MG63 (cell line): Measurements from ENCODE around the gene EARS2. TPM values are rescaled to one million over a fixed set of nuclear protein-coding genes. Genes with fewer than 3 reads are reported as not detected.
"Not testable (repeated sequence)": the region's sequence is repeated elsewhere in the genome, so short reads cannot be mapped to it uniquely, and the experiment has no call there.

Experiments used
- DNase-seq: peaks from one replicate; pipeline ENCODE4 v3.0.0-alpha.2; 2020
- H3K27me3 ChIP-seq: fragments of 250-450 bp; sonication (Bioruptor Pico); 2 replicates; pipeline ENCODE4 v1.5.1; 2020; ENCODE audit warnings: mild to moderate bottlenecking, moderate library complexity
- H3K36me3 ChIP-seq: fragments of 250-450 bp; sonication (Bioruptor Pico); 2 replicates; pipeline ENCODE4 v1.5.1; 2020; ENCODE audit warnings: mild to moderate bottlenecking, moderate library complexity
- H3K4me3 ChIP-seq: fragments of 250-450 bp; sonication (Bioruptor Pico); 2 replicates; pipeline ENCODE4 v1.5.1; 2020; ENCODE audit warnings: mild to moderate bottlenecking, moderate library complexity
- H3K9me3 ChIP-seq: fragments of 250-450 bp; sonication (Bioruptor Pico); 2 replicates; pipeline ENCODE4 v1.5.1; 2020; ENCODE audit warnings: mild to moderate bottlenecking, moderate library complexity
- total RNA-seq: library from RNA; depleted of rRNA; stranded (reverse); fragments of >200 nt; shearing (Covaris generic); gene quantifications from 2 replicates; pipeline ENCODE4 v1.2.3, GENCODE V29; 2014; ENCODE audit warnings: low replicate concordance; rRNA removed

The EARS2 gene
- total RNA-seq, 1 experiment from 2014 or later, result 45.3 TPM

DNA sequence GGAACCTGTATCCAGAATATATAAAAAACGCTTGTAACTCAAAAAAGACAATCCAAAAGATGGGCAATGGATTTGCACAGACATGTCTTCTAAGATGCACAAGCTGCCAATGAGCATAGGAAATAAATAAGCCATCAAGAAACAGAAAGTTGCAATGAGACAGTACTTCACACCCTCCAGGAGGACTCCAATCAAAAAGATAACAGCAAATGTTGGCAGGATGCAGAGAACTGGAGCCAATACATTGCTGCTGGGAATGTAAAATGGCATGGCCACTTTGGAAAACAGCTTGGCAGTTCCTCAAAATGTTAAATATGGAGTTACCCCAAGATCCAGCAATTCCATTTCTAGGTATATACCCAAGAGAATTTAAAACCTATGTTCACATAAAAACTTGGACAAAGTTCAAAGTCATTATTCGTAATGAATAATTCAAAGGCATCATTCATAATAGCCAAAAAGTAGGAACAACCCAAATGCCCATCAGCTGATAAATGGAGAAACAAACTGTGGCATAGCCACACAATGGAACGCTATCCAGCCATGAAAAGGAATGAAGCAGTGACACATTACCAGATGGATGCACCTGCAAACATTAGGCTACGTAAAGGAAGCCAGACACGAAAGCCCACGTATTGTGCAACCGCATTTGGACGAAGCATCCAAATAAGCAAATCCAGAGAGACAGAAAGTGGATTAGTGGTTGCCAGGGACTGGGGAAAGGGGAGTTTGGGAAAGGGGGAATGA lies 72.5 kb downstream of the EARS2 start:
- Histone ChIP-seq H3K36me3 (peaks cover 75% of the 10 kb centered on the region), H3K27me3 (no peaks in the 10 kb centered on the region), H3K9me3 (no peaks in the 10 kb centered on the region), H3K4me3 (no peak overlapping the region)
- DNase-seq, result no peak

DNA sequence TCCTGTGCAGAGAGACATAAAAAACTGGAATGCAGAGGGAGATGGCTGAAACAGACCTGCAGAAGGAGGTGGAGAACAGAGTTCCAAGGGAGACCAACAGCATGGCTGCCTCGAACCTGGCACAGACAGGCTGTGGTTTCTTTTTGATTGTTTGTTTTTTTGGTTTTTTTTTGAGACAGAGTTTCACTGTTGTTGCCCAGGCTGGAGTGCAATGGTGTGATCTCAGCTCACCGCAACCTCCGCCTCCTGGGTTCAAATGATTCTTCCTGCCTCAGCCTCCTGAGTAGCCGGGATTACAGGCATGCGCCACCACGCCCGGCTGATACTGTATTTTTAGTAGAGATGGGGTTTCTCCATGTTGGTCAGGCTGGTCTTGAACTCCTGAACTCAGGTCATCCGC lies 73.7 kb downstream of the EARS2 start:
- H3K4me3 ChIP-seq, DNase-seq, H3K9me3 ChIP-seq, H3K27me3 ChIP-seq: not testable (repeated sequence)
- peaks cover 73% of the 10 kb centered on the region for H3K36me3 ChIP-seq

DNA sequence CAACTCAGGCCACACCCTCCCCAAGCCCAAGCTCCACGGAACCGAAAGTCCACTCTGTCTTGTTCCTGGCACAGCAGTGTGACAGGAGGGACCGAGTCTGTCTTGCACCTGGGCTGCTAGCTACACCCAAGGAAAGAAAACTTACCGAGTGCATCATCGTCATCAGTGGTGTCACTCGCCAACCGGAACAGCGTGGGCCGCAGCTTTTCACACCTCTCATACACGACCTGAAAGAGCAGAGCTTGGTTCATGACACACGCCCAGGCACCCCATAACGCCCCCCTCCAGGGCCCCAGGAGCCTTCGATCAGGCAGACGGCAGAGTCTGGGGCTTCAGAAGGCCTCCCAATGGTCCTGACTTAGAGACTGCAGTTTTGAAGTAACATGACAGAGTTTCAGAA lies 74.4 kb downstream of the EARS2 start:
- Histone ChIP-seq H3K9me3 (no peaks in the 10 kb centered on the region), H3K36me3 (peaks cover 68% of the 10 kb centered on the region), H3K4me3 (no peak overlapping the region), H3K27me3 (no peaks in the 10 kb centered on the region)
- no peak for DNase-seq

DNA sequence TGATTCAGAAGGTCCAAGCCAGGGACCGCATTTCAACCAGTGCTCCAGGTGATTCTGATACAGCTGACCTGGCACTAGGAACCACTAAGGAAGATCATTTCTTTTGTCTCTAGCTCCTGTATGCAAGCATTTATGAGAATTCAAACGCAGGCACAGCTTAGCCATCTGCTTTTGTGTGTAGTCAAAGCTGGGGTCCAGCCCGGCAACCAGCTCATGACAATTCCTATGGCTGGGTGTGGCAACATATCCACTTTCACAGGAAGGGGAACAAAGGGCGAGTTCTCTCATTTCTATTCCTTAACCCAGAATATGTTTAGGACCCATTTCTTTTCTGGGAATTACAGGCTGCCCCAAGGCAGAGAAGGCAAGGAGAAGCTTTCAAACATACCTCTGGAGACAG lies 76.9 kb downstream of the EARS2 start:
- Histone ChIP-seq H3K36me3 (peaks cover 72% of the 10 kb centered on the region), H3K9me3 (no peaks in the 10 kb centered on the region), H3K27me3 (no peaks in the 10 kb centered on the region), H3K4me3 (no peak overlapping the region)
- no peak for DNase-seq

DNA sequence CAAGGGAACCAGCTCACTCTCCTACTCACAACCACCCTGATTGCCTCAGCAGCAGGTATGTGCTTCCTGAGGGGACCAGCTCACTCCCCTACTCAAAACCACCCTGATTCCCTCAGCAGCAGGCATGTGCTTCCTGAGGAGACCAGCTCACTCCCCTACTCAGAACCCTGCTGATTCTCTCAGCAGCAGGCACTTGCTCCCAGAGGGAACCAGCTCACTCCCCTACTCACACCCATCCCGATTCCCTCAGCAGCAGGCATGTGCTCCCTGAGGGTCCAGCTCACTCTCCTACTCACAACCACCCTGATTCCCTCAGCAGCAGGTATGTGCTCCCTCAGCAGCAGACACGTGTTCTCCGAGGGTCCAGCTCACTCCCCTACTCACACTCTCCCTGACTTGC lies 78.0 kb downstream of the EARS2 start:
- H3K9me3 ChIP-seq, result no peaks in the 10 kb centered on the region
- H3K27me3 ChIP-seq, result no peaks in the 10 kb centered on the region
- no peak overlapping the region for H3K4me3 ChIP-seq
- DNase-seq, result no peak
- peaks cover 73% of the 10 kb centered on the region for H3K36me3 ChIP-seq

DNA sequence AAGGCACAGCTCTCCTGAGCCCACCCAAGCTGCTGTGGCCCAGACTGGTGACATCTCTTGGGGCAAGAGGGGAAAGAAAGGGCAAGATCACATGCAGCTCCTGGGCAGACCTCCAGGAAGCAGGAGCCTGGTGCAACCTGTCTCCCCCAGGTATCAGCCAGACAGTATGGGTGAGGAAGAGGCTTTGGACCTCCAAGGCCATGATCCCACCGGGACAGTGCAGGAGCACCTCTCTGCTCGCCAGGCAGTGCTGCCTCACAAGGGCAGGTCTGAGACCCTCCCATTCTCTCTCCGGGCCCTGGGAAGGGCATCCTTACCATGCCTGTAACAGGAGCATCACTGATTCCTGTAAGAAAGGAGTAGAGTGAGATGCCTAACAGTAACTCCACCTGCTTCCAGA lies 78.6 kb downstream of the EARS2 start:
- no peaks in the 10 kb centered on the region for H3K27me3 ChIP-seq
- no peak overlapping the region for H3K4me3 ChIP-seq
- DNase-seq, result no peak
- H3K36me3 ChIP-seq, result peaks cover 75% of the 10 kb centered on the region
- H3K9me3 ChIP-seq, result no peaks in the 10 kb centered on the region

DNA sequence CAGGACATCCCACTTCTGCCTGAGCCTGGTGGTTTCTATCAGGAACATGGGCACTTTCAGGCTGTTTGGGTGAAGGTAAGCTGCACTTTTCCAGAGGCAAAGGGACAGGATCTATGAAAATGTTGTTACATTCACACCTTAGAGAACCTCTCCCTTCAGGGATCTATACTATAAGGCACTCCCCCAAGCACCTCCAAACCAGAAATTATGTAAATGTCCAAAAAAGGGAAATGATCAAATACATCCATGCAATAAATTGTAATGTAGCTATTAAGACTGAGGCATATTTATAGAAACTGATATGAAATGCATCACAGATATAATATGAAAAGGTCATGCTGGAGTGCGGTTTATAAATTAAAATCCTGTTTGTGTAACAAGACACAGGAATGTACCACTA lies 80.9 kb downstream of the EARS2 start:
- Histone ChIP-seq H3K9me3 (no peaks in the 10 kb centered on the region), H3K36me3 (peaks cover 64% of the 10 kb centered on the region), H3K27me3 (no peaks in the 10 kb centered on the region), H3K4me3 (no peak overlapping the region)
- no peak for DNase-seq

Other genes with a start within 250 kb of the EARS2 start
- gene COG7, start 104.2 kb downstream of the EARS2 start, total RNA-seq, result 8.0 and 10.2 TPM in 2 replicates
- 44.2 and 102 TPM in 2 replicates for gene GGA2, start 46.9 kb downstream of the EARS2 start, total RNA-seq
- gene UBFD1, start 377 bp upstream of the EARS2 start, total RNA-seq, result 59.3 and 59.9 TPM in 2 replicates
- gene NDUFAB1, start 39.0 kb upstream of the EARS2 start, total RNA-seq, result 103 and 184 TPM in 2 replicates
- gene PALB2, start 84.0 kb upstream of the EARS2 start, total RNA-seq, result 15.1 and 15.4 TPM in 2 replicates
- gene DCTN5, start 84.1 kb upstream of the EARS2 start, total RNA-seq, result 96.7 and 108 TPM in 2 replicates
- 38.0 and 39.7 TPM in 2 replicates for gene PLK1, start 121.5 kb upstream of the EARS2 start, total RNA-seq
- not detected in 2 replicates for gene ERN2, start 155.9 kb upstream of the EARS2 start, total RNA-seq
- not detected in 2 replicates for gene CHP2, start 197.7 kb upstream of the EARS2 start, total RNA-seq